GM19328 (cell line): ENCODE data around the gene MCAT.

Experiments used
- ATAC-seq: cut with Tn5 transposase; IDR thresholded peaks from one replicate; pipeline ENCODE4 v1.9.1; 2021; ENCODE audit warnings: mild to moderate bottlenecking, moderate library complexity; ENCODE audit not compliant: unreplicated experiment

The MCAT gene

GRCh38 chr22:43173976-43174720, 30.9 kb upstream of the MCAT start:
- ATAC-seq, result no peak

GRCh38 chr22:43173566-43173965, 30.4 kb upstream of the MCAT start:
- no peak for ATAC-seq

GRCh38 chr22:43172191-43172590, 29.0 kb upstream of the MCAT start:
- ATAC-seq, result no peak

- ATAC-seq, result no peak
These were observed 28.4 kb upstream of the MCAT start for GRCh38 chr22:43171607-43172006.

GRCh38 chr22:43171019-43171491, 27.9 kb upstream of the MCAT start:
- no peak for ATAC-seq

GRCh38 chr22:43170131-43170480, 26.9 kb upstream of the MCAT start:
- ATAC-seq, result no peak

GRCh38 chr22:43169310-43170130, 26.3 kb upstream of the MCAT start:
- ATAC-seq, result no peak

- ATAC-seq, result no peak
These were observed 25.5 kb upstream of the MCAT start for GRCh38 chr22:43168471-43169309.

GRCh38 chr22:43167001-43167589, 23.9 kb upstream of the MCAT start:
- no peak for ATAC-seq

GRCh38 chr22:43166132-43166930, 23.1 kb upstream of the MCAT start:
- no peak for ATAC-seq

- no peak for ATAC-seq
These were observed 21.4 kb upstream of the MCAT start for GRCh38 chr22:43164636-43165035.

- ATAC-seq, result no peak
These were observed 20.1 kb upstream of the MCAT start for GRCh38 chr22:43163241-43163795.

GRCh38 chr22:43162412-43163150, 19.4 kb upstream of the MCAT start:
- no peak for ATAC-seq

GRCh38 chr22:43160497-43161126, 17.4 kb upstream of the MCAT start:
- ATAC-seq, result no peak

- ATAC-seq, result no peak
These were observed 16.4 kb upstream of the MCAT start for GRCh38 chr22:43159484-43160178.

- no peak for ATAC-seq
These were observed 15.7 kb upstream of the MCAT start for GRCh38 chr22:43158778-43159483.

- no peak for ATAC-seq
These were observed 14.8 kb upstream of the MCAT start for GRCh38 chr22:43157874-43158546.
